GM12878 (cell line): Measurements from ENCODE around the gene KCNJ3. TPM values are rescaled to one million over a fixed set of nuclear protein-coding genes. Genes with fewer than 3 reads are reported as not detected.

Source experiments
- ATAC-seq: fragments of 200-7000 bp; cut with Tn5 transposase; 3 replicates; pipeline ENCODE4 v1.9.1; 2020; ENCODE audit warnings: mild to moderate bottlenecking, moderate library complexity
- BruUV-seq: library from RNA; stranded (reverse); fragments of 400-500 nt; replicated peaks from 2 replicates; lab custom pipeline; 2021; lab: Mats Ljungman, UMichigan
- CTCF ChIA-PET: fragments of 300-600 bp; sonication (Branson Sonifier 250); formaldehyde crosslinking; extraction: SDS; loops from one replicate; lab custom pipeline; 2021; ENCODE audit warnings: inconsistent platforms; lab: Yijun Ruan, JAX
- POLR2A ChIA-PET: fragments of 350-600 bp; formaldehyde crosslinking; extraction: SDS; loops from one replicate; lab custom pipeline; 2021; ENCODE audit warnings: inconsistent platforms; lab: Charles Lee
- RAD21 ChIA-PET: fragments of 300-600 bp; sonication (Branson Sonifier 250); formaldehyde crosslinking; loops from one replicate; lab custom pipeline; 2023; ENCODE audit warnings: antibody characterized with exemption; ENCODE audit not compliant: unreplicated experiment; lab: Charles Lee
- SMC1A ChIA-PET: fragments of 300-600 bp; sonication (Branson Sonifier 250); formaldehyde crosslinking; loops from one replicate; lab custom pipeline; 2023; ENCODE audit not compliant: unreplicated experiment, uncharacterized antibody; lab: Charles Lee
- DNase-seq: peaks from one replicate; pipeline ENCODE4 v3.0.0-alpha.2; 2011; ENCODE audit warnings: low read depth, low spot score
- FAIRE-seq: peaks from 3 replicates; lab custom pipeline; 2011; peaks lifted over from hg19 to GRCh38; lab: Jason Lieb, UNC
- H2AFZ ChIP-seq: 2 replicates; pipeline ENCODE4 v1.6.0; 2011; ENCODE audit warnings: low read depth, low read length, control low read depth; ENCODE audit not compliant: control insufficient read depth
- H3K27ac ChIP-seq: 2 replicates; pipeline ENCODE4 v1.5.1; 2011; ENCODE audit warnings: control low read depth; ENCODE audit not compliant: control insufficient read depth, insufficient read depth
- H3K27me3 ChIP-seq, 2 experiments: replicated peaks in 1 of 2; 2 replicates each; pipeline versions ENCODE4 v1.6.0 to v1.6.1; 2011; ENCODE audit warnings: low read length in 1 of 2; ENCODE audit not compliant: control insufficient read depth in 2 of 2, insufficient read depth in 2 of 2
- H3K36me3 ChIP-seq, 2 experiments: 2 replicates each; pipeline ENCODE4 v1.5.1; 2011; ENCODE audit warnings: low read length in 1 of 2; ENCODE audit not compliant: control insufficient read depth in 2 of 2, insufficient read depth in 2 of 2
- H3K4me1 ChIP-seq: 2 replicates; pipeline ENCODE4 v1.6.1; 2011; ENCODE audit warnings: mild to moderate bottlenecking, low read length, moderate library complexity, mixed read lengths; ENCODE audit not compliant: control insufficient read depth, insufficient read depth
- H3K4me2 ChIP-seq: 2 replicates; pipeline ENCODE4 v1.6.0; 2011; ENCODE audit warnings: control low read depth; ENCODE audit not compliant: control insufficient read depth, insufficient read depth
- H3K4me3 ChIP-seq: fragments of 200-600 bp; sonication (generic); 2 replicates; pipeline ENCODE4 v1.5.1; 2016
- H3K79me2 ChIP-seq: 2 replicates; pipeline ENCODE4 v1.6.0; 2011; ENCODE audit warnings: low read length; ENCODE audit not compliant: control insufficient read depth, insufficient read depth
- H3K9ac ChIP-seq: 2 replicates; pipeline ENCODE4 v1.8.0; 2011; ENCODE audit warnings: low read length, control low read depth, mixed read lengths; ENCODE audit not compliant: control insufficient read depth, insufficient read depth
- H3K9me3 ChIP-seq: replicated peaks from 3 replicates; pipeline ENCODE4 v1.5.1; 2011; ENCODE audit warnings: mild to moderate bottlenecking, low read length; ENCODE audit not compliant: control insufficient read depth, insufficient read depth
- H4K20me1 ChIP-seq: 2 replicates; pipeline ENCODE4 v1.6.0; 2011; ENCODE audit not compliant: control insufficient read depth, insufficient read depth
- ASH2L ChIP-seq: fragments of 300-600, 200-600 bp; sonication (generic); IDR thresholded peaks from 2 replicates; pipeline ENCODE4 v1.6.1; 2017; ENCODE audit warnings: low read depth, mild to moderate bottlenecking, borderline replicate concordance
- ATF3 ChIP-seq: IDR thresholded peaks from 2 replicates; pipeline ENCODE4 v1.6.1; 2011; ENCODE audit warnings: low read depth, mild to moderate bottlenecking, low read length, moderate library complexity, borderline replicate concordance; ENCODE audit errors: extremely low read depth
- CBX5 ChIP-seq: sonication (generic); IDR thresholded peaks from 2 replicates; pipeline ENCODE4 v1.6.1; 2016; ENCODE audit warnings: low read depth, moderate library complexity, mild to moderate bottlenecking, inconsistent platforms
- IKZF2 ChIP-seq, 2 experiments: fragments of 450-650 bp; IDR thresholded peaks; 2 replicates each; pipeline ENCODE4 v1.6.1; 2017; ENCODE audit warnings: mild to moderate bottlenecking in 2 of 2, moderate library complexity in 2 of 2
- IRF4 ChIP-seq: IDR thresholded peaks from 2 replicates; pipeline ENCODE4 v1.6.1; 2011; ENCODE audit warnings: low read depth, low read length
- MXI1 ChIP-seq: fragments of 150-350 bp; IDR thresholded peaks from 2 replicates; pipeline ENCODE4 v1.6.1; 2011; ENCODE audit warnings: low read depth, mild to moderate bottlenecking, inconsistent platforms, low read length, improper control_type of control experiment
- POU2F2 ChIP-seq: IDR thresholded peaks from 3 replicates; pipeline ENCODE4 v1.6.1; 2011; ENCODE audit warnings: low read depth, mild to moderate bottlenecking, low read length, borderline replicate concordance
- RAD21 ChIP-seq: IDR thresholded peaks from 2 replicates; pipeline ENCODE4 v1.6.1; 2011; ENCODE audit warnings: mild to moderate bottlenecking, low read depth, low read length, moderate library complexity; ENCODE audit not compliant: insufficient read depth
- RB1 ChIP-seq: fragments of 450-650 bp; formaldehyde crosslinking; IDR thresholded peaks from 2 replicates; pipeline ENCODE4 v1.6.1; 2017; ENCODE audit warnings: mild to moderate bottlenecking, borderline replicate concordance
- RELA ChIP-seq: fragments of 450-650 bp; IDR thresholded peaks from 2 replicates; pipeline ENCODE4 v1.8.0; 2014; ENCODE audit warnings: borderline replicate concordance; ENCODE audit not compliant: partially characterized antibody
- SREBF1 ChIP-seq: IDR thresholded peaks from 2 replicates; pipeline ENCODE4 v1.6.1; 2012; ENCODE audit warnings: mild to moderate bottlenecking, low read length
- USF1 ChIP-seq: IDR thresholded peaks from 2 replicates; pipeline ENCODE4 v1.6.1; 2011; ENCODE audit warnings: borderline replicate concordance, low read depth, mild to moderate bottlenecking, moderate library complexity, mixed read lengths, low read length; ENCODE audit not compliant: insufficient read depth; ENCODE audit errors: extremely low read length
- whole genome bisulfite sequencing: methylation state at CpG from one replicate; pipeline ENCODE4 v1.1.6; 2016; ENCODE audit warnings: low lambda C conversion rate; ENCODE audit not compliant: insufficient replicate concordance, insufficient coverage; ENCODE audit errors: missing lambda C conversion rate; 5-methylcytosine and 5-hydroxymethylcytosine counted together
- in situ Hi-C: fragments of 300-500 bp; cut with MboI; formaldehyde crosslinking; loops from 9 replicates; pipeline ENCODE4 v1.14.3; 2018; ENCODE audit warnings: mixed read lengths
- intact Hi-C: fragments of 100-400 bp; cut with micrococcal nuclease; formaldehyde crosslinking; loops from one replicate; pipeline ENCODE4 v1.14.2; 2022; ENCODE audit not compliant: unreplicated experiment
- polyA plus RNA-seq, 11 experiments: library from polyadenylated mRNA; depleted of rRNA in 4 of 11; unstranded in 6 of 11; stranded (reverse) in 5 of 11; fragments of >200 nt; fragmentation: Nextera tagmentation in 4 of 11; fragmentation: Illumina TruSeq in 1 of 11; extraction: Ambion mirVana in 4 of 11; extraction: Trizol in 1 of 11; gene quantifications; 1 replicate in 1 of 11; 2 replicates in 10 of 11; pipeline versions ENCODE4 v1.2.1 to v1.2.3, GENCODE V29; 2011 to 2016; ENCODE audit warnings: inconsistent platforms in 2 of 11, missing spikeins in 2 of 11, low read depth in 1 of 11
- total RNA-seq, 4 experiments: library from RNA; depleted of rRNA in 3 of 4; stranded (reverse); fragments of >200 nt in 3 of 4; fragmentation: Illumina TruSeq in 1 of 4; extraction: Trizol in 1 of 4; gene quantifications; 2 replicates each; pipeline versions ENCODE4 v1.2.1 to v1.2.3, GENCODE V29; 2013 to 2021

The KCNJ3 gene
- total and polyA plus RNA-seq, 10 of the 15 experiments (the other 5 are each of a cell fraction or from before 2014, with no cell fraction given), result 0.01 to 1.1 (median 0.04) TPM; not detected in 6

GRCh38 chr2:154776825-154777224 lies 78.3 kb downstream of the KCNJ3 start (continued):
- no peak for TF ChIP-seq SREBF1
- TF ChIP-seq ATF3, result no peak
- TF ChIP-seq RELA, result no peak

GRCh38 chr2:154794406-154794805 lies 95.9 kb downstream of the KCNJ3 start:
- H3K4me1 ChIP-seq, result no peaks in the 10 kb centered on the region
- in situ Hi-C loops, result no loop called here
- CTCF ChIA-PET, result no interaction called here
- TF ChIP-seq USF1 (no peak), POU2F2 (no peak), ASH2L (no peak), RAD21 (no peak), IRF4 (no peak), CBX5 (no peak), RB1 (no peak), IKZF2 (IDR thresholded peaks at IDR 0.05) (no peak), MXI1 (no peak)
- TF ChIP-seq, all 136 proteins: peak for 0
- Histone ChIP-seq H3K36me3 (no peaks in the 10 kb centered on the region), H3K9me3 (no peaks in the 10 kb centered on the region), H4K20me1 (no peaks in the 10 kb centered on the region), H3K9ac (no peak overlapping the region), H3K4me2 (no peak overlapping the region), H2AFZ (no peak overlapping the region), H3K27ac (no peak overlapping the region), H3K27me3 (no peaks in the 10 kb centered on the region), H3K79me2 (no peaks in the 10 kb centered on the region), H3K4me3 (no peak overlapping the region)
- SMC1A ChIA-PET, result interaction anchor here (1.4 kb wide), 1 partner anchor 23 kb away, joined by 3 read pairs; no protein-coding TSS in a partner anchor
- DNase-seq (no peak), ATAC-seq (no peak), FAIRE-seq (no peak)
- intact Hi-C loops, result no loop called here
- no TSS peak for BruUV-seq
- POLR2A ChIA-PET, result no interaction called here
- RAD21 ChIA-PET, result no interaction called here
- 3% methylated on average over 1 of the region's 1 CpG for WGBS
